Measurements from ENCODE around the gene SLC9A7.
A peak's percentile ranks its signal among the peaks of the same experiment; 100 is the strongest.

SLC9A7 gene

DNA sequence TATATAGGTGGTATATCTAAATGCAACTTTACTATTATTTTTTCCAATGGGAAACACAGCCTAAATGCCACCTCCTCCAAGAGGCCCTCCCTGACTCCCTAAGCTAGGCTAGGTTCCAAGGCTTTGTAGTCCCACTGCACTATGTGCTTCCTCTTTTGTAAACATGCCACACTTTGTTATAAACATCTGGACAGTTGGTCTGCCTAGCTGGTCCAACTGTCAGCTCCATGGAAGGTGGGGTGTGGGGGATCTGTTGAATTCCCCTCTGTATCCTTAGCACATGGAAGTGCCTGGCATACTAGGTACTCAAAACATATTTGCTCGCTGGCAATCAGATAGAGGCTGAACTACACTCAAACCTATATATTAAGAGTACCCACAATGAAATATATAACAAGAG lies 63.4 kb downstream of the SLC9A7 start:
- DNase-seq = no peak

DNA sequence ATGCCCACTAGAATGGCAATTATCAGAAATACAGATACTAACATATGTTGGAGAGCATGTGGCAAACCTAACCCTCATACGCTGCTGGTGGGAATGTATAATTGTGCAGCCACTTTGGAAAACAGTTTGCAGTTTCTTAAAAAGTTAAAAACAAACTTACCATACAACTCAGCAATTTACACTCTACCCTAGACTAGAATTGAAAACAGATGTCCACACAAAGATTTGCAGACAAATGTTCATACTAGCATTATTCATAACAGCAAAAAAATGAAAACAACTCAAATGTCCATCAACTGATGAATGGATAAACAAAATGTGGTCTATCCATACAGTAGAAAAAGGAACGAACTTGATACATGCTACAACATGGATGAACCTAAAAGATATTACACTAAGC lies 64.4 kb downstream of the SLC9A7 start:
- no peak for DNase-seq

DNA sequence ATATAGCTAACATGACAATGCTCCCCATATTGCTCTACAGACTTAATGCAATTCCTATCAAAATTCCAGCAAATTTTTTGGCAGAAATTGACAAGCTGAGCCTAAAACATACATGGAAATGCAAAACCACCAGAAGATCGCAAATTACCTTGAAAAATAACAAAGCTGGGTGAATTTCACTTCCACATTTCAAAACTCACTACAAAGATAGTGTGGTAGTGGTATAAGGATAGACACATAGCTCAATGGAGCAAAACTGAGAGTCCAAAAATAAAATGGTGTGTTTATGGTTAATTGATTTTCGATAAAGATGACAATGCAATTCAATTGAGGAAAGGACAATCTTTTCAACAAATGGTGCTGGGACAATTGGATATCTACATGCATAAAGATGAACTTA lies 65.8 kb downstream of the SLC9A7 start:
- no peak for DNase-seq

DNA sequence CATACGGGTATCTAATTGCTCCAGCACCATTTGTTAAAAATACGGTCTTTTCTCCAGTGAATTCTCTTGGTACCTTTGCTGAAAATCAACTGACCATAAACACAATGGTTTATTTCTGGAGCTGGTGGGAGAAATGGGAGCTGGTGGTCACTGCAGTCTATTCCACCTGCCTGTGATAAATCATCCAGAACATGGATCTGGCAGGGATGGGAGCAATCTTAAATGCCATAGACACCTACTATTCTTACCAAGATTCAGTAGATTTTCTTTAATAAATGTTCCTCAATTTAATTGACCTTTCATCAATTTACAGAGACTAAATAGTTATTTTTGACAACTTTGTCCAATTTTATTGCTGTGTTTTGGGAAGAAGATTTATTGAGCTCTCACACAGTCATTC lies 68.1 kb downstream of the SLC9A7 start:
- no peak for DNase-seq

DNA sequence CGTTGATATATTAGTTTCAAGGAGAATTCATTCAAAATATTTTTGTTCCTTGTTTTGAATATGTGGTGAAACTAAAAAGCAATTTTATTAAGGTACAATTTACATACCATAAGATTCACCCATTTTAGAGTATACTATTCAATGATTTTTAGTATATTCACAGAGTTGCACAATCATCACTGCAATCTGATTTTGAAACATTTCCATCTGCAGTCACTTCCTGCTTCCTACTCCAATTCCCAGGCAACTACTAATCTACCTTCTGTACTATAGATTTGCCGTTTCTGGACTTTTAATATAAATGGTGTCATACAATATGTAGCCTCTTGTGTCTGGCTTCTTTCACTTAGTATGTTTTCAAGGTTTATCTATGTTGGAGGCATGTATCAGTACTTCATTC lies 71.3 kb downstream of the SLC9A7 start:
- no peak for DNase-seq

DNA sequence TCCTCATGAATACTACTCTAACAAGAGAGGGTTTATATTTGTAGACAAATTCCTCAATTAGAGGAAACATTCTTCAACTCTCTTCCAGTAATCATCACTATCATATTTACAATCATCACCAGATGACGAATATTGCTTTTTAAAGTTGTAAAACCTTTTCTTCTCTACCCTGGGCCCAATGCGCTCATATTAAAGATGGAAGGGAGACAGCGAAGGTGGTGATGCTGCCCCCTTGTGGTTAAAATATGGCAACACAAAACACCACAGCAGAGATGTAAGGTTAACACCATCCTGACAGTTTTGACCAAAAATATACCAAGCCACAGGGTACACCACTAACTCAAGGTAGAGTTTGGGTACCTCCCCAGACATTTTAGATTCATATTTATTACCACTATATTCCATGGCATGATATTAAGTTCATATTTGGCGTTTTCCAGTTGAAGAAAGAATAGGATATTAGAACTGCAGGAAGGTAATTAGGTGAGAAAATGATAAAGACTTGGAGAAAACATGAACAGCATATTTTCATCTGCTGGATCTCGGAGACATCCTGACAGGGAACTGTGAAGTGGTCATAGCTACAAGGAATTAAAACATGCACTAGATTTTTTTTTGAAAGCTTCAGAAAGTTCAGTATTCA lies 72.8 kb downstream of the SLC9A7 start:
- DNase-seq = peak; percentile 10

DNA sequence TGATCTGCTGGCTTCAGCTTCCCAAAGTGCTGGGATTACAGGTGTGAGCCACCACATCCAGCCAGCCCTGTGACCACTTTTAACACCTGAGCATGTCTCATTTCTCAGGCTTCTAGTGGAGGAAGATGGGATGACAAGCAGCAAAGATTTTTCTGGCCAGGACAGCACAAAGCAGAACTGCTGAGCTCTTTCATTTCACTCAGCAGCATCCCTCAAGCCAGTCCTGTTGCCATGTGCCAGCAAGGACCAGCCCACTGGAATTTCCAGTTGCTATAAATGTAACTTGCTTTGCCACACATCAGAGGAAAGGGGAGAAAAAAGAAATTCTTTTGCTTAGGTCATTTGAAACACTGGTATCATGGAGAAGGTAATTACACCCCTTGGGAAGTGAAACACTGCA lies 75.9 kb downstream of the SLC9A7 start:
- no peak for DNase-seq

DNA sequence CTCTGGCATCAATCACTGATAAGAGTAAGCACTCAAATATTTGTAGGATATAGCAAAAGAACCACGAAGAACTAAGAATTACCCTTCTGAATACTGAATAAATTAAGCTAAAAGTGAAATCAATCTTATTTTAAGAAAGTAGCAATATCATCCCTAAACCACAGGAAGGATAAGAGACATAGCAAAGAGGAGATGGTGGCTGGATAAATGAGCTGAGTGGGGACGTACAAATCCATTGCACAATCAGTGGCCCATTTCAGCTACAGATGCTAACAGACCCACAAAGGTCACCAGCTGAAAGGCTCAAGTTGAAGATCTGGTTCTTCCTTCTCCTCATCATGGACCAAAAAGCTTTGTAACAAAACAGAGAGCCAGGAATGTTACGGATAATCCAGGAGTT lies 77.1 kb downstream of the SLC9A7 start:
- DNase-seq = no peak

DNA sequence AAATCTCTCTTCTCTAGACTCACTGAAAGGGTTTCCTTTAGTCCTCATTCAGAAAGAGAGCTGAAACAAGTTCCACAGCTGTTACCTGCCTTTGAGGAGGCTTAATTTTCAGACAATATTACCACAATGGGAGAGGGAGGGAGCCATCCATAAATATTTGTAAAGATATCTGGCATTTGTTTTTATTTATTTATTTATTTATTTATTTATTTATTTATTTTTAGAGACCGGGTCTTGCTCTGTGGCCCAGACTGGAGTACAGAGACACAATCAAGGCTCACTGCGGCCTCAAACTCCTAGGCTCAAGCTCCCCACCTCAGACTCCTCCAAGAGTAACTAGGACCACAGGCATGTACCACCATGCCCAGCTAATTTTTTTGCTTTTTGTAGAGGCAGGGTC lies 80.7 kb downstream of the SLC9A7 start:
- no peak for DNase-seq

DNA sequence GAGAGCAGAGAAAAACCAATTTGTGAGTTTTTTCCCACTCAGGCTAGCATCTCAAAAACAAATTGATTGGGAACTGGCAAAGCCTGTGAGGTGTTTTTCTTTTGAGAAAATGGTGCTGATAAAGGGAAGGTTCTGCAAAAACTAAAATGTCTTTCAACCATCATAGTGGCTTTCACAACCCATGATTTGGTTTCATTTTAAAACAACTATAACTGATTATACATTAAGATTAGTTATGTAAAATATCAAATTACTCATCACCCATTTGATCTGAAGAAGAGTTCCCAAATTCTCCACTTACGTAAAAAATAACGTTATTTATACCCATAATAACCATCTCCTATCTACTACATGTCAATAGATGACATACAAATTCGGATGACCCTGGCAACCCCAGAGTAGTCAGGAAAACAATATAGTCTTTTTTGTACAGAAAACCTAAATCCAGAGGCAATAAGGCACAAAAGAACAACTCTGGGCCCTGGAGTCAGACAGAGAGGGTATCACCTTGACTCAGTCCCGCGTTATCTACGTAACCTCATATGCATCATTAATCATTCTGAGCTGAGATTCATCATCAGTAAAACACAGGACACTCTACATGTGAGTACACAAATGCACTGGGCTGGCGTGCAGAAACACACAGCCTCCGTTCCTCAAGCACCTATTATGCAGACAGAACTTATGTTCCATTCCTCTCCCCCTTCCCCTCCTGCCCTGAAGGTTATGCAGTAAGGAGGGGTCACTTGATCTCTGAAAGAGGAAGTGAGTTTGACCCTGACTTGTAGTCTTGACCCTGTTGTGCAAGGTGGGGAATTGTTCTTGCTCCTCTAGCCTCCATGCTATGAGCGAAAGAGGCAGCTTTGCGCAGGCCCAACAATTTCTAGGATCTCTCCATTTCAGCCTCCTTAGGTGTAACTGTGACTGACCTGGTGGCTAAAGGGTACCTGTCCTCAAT lies 82.2 kb downstream of the SLC9A7 start:
- DNase-seq = no peak

DNA sequence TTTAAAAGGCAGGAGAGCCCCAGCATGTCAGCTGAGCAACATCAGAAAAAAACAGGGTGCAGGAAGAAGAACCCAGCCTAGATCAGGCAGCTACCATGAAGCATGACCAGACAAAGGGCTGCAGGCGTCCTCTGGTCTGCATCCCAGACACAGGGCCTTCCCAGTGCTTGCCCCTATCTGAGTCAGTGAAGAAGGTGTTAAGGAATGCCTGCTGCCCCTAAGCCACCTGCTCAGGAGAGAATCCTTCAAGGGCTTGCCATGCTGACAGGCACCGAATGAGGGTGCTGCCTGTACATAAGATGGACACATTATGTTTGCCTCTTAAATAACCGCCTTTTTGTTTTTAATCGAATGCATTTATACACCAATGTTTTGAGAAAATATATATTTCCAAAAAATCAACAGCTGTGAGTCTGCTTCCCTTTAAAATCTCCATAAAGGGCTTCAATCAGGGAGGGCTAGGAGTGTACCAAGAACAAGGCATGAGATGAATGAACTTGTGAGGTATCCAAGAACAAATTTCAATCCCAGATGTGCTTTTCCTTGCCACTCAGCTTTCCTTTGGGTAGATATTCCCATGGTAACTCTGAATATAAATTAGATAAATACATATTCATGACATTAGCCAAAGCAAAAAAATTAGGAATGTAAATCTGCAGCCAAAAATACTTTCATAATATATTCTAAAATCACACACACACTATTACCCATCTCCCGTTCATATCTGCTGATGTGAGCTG lies 85.1 kb downstream of the SLC9A7 start:
- no peak for DNase-seq

DNA sequence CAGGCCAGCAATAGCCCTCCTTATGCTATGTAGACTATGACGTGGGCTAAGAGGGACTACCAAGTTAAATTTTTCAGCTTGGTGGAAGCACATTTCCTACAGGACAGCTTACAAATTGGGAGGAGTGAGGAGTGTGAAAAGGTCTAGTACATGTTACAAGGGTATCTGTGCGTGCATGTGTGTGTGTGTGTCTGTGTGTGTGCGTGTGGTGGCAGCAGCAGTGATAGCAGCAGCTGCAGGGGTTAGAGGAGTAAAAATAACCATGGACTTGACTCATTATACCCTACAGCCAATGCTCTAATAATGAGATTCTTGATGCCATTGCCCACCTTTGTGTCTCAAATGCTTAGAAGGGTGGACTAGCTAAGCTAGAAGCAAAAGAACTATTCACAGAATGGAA lies 88.6 kb downstream of the SLC9A7 start:
- DNase-seq = no peak

DNA sequence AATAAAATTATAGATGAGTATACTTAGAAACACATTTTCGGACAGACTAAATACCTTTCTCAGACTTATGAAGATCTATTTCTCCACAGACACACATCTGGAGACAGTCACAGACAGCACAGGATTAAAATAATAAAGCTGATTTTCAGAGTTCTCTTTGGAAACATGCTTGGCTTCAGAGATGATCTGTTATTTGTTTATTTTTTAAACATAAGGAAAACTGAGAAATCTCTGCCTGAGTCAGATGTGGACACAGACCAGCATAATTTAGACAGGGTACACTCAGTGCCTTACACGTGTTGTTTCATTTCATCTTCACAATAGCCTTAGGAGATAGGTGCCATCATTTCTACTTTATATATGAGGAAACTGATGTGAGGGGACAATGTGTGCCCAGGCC lies 92.1 kb downstream of the SLC9A7 start:
- DNase-seq = no peak

DNA sequence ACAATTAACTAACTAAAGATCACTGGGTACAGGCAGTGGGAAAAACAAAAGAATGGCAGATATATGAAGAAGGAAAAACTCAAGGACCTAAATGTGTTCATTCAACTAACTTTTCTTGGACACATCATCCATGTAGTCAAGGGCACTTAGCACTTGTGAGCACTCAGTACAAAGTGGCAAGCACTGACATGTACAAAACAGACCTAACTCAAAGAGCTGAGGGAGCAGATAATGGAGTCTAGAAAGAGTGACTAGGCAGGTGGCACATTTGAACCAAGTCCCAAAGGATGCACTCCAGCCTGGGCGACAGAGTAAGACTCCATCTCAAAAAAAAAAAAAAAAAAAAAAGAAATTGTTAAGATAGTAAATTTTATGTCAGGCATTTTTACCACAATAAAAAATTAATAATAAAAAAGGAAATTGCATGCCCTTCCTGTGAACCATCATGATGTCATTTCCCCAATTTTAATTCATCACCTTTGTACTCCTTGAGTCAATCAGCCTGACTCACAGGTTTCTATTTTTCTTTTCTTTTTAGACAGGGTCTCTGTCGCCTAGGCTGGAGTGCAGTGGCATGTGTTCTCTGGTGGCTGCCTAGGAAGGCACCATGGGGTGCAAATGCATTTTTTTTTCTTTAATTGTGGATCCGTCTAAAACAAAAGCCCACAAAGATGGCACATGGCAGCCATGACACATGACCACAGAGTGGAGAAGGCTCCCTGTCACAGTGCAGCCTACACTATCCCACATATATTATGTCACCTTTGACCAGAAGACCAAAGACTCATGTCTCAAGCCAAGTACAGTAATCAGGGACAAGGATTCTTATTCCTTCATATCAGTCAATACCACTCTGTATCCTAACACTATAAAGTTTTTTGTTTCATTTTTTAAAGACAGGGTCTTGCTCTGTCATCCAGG lies 93.4 kb downstream of the SLC9A7 start:
- no peak for DNase-seq

DNA sequence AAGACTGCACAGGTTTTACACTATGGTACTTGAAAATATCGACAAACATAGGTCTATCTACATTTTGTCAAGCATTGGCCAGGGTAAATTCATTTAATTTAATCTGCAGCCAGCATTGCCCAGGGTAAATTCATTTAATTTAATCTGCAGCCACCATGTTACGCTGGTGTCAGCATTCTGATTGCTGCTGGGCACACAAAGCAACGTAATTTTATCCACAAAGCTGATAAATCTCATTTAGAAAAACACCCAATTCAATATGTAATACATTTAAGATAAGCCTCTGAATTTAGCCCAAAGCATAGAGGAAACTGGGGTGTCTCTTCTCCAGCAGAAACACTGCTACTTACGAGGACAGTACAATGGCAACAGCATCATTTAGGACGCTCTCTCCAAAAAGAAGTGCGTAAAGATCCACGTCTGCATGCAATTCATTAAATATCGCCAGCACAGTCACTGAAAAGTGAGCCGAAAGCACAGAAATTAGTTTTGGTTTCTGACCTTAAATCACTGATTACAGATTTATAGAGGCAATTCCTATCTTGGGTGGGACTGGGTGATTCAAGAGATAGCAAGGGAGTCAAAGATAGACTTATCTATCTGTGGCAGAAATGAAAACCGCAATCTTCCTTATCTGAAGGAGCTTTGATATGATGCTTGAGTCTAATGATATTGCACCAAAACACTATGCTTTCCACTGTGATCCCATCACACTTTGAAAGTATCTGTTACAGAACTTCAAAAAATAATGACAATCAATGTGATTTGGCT lies 96.5 kb downstream of the SLC9A7 start:
- DNase-seq = no peak

DNA sequence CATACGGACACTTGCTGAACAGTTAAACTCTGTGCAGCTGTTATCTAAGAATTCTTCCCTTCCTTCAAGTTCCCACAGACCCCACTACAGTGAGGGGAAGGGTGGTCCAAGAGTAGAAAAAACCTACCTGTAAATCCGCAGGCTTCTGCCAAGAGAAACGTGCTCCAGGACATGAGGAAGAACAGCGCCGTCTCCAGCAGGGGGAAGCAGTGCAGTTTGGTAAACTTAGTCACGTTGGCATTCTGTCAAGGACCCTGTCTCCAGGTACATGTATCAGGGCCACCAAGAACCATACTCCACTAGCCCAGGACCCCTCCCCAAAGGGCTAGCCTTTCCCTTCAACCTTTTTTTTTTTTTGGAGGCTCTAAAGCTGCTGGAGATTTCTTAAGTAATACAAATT lies 105.4 kb downstream of the SLC9A7 start:
- DNase-seq = no peak

DNA sequence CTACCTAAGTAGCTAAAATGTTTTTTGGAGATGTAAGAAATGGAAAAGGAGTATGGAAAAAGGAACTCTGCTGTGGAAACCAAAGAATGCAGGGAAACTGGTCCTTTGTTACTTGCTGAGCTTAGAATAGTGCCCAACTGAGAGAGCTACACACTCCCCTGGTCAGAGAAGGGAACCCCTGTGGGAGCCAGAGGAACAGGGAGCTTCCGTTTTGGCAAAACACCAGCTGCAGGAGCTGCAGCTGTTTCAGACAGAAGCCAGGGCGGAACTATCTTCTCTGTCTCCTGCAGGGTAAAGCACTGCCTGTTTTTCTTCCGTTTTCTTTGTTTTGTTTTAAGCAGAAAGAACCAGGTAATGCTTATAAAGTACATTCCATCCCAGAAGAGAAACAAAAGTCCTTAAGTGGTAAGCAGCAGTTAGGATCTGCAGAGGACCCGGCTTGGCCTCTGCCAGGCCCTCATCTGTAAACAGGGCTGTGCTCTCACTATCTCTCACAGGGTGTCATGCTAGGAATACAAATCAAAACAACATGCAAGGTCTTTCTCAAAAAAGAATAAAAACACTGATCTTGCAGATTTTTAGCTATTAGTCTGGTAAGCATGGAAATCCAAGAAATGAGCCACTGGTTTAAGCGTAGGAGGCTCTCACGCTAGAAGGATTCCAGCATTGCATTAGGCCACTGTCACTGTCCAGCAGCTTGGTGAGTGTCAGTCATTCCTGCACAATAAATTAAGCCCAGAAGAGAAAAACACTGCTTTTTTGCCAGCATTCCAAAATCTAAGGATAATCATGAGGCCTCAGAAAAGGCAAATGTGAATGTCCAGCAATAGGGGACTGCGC lies 109.3 kb downstream of the SLC9A7 start:
- DNase-seq = peak; percentile 7

DNA sequence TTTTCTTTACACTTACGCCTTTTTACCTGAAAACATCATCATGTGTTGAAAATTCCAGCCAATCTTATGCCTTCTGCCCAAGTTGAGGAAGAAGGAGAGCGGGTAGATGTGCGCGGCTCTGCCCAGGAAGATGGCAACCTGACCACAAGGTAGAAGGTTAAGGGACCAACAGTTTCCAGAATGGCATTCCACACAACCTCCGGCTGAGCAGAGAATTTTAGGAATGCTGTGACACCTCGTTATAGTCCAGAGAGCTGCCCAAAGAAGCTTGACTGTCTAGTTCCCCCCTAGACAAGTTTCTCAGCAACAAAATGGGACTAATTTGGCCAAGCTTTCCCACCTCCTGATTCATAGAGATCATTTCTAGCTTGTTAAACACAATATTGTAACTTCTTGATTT lies 110.3 kb downstream of the SLC9A7 start:
- DNase-seq = no peak

DNA sequence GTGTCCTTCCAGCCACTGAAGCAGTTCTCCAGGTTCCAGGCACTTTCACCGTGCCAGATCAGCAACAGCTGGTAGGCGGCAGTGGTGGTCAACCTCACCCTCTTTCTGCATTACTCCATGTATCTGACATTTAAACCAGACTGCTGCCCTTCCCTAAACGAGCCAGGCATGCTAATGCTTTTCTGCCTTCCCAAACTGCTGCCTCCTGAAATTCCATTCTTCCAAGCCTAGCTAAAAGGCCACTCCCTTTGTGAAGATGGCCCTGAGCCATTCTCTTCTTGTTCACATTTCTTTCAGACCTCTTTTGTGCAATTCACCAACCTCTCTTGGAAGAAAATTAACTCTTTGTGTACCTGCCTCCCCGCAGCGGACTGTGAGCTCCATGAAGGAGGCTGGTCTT lies 111.7 kb downstream of the SLC9A7 start:
- DNase-seq = no peak

DNA sequence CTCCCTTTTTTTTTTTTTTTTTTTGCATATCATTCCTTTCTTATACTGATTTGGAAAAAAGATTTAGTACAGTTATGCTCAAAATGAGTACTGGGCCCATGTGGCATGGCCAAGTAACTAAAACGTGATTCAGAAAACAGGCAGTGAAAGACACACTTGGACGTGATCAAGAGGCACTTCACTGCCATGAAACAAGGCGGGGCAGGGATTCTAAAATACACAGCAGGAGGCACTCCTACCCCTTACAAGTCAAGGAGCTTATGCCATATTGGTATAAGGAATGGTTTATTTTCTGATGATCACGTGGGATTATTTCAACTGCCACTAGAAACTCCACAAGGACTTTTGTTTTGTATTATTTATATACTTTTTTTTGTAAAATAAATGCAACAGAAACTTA lies 113.3 kb downstream of the SLC9A7 start:
- no peak for DNase-seq

DNA sequence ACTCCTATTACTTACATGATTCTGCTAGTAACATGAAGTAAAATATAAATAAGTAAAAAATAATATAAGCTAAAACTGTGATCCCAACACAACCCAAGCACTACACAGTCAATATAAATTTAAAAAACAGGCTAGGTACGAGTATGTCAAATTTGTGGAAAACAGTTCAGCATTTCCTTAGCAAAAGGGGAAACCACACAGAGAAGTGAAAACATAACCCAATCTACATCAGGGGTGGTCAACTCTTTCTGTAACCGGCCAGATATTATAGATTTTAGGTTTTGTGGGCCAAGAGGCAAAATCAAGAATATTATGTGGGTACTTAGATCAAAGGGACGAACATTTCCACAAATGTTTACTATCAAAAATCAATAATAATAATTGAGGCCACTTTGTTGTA lies 115.3 kb downstream of the SLC9A7 start:
- no peak for DNase-seq
